PC-3 (cell line): ENCODE measurements around the gene CNGA2. TPM values are rescaled to one million over a fixed set of nuclear protein-coding genes. Genes with fewer than 3 reads are reported as not detected.

Experiments used
- ATAC-seq: fragments of 200-7000 bp; cut with Tn5 transposase; 2 replicates; pipeline ENCODE4 v1.9.1; 2020; ENCODE audit warnings: mild to moderate bottlenecking, moderate library complexity
- BruUV-seq: library from RNA; stranded (reverse); fragments of 400-500 nt; replicated peaks from 2 replicates; lab custom pipeline; 2021; lab: Mats Ljungman, UMichigan
- CTCF ChIA-PET: fragments of 300-600 bp; sonication (Branson Sonifier 250); formaldehyde crosslinking; loops from one replicate; lab custom pipeline; 2022; ENCODE audit warnings: antibody characterized with exemption; lab: Charles Lee
- POLR2A ChIA-PET: fragments of 300-600 bp; sonication (Branson Sonifier 250); formaldehyde crosslinking; loops from one replicate; lab custom pipeline; 2022; ENCODE audit warnings: antibody characterized with exemption; ENCODE audit not compliant: unreplicated experiment; lab: Charles Lee
- DNase-seq: peaks from one replicate; pipeline ENCODE4 v3.0.0-alpha.2; 2015
- H2AFZ ChIP-seq: fragments of 300-600 bp; sonication (generic); 2 replicates; pipeline ENCODE4 v1.6.0; 2016; ENCODE audit warnings: antibody characterized with exemption, low read length
- H3F3A ChIP-seq: fragments of 300-600 bp; sonication (generic); one replicate; pipeline ENCODE4 v1.6.0; 2017; ENCODE audit warnings: antibody characterized with exemption, low read length, control low read depth, mild to moderate bottlenecking; ENCODE audit not compliant: unreplicated experiment
- H3K27ac ChIP-seq: fragments of 300-600 bp; sonication (generic); 2 replicates; pipeline ENCODE4 v1.5.1; 2016; ENCODE audit warnings: mild to moderate bottlenecking, low read length
- H3K27me3 ChIP-seq: fragments of 300-600 bp; sonication (generic); 2 replicates; pipeline ENCODE4 v1.6.1; 2016; ENCODE audit warnings: low read length, mixed read lengths
- H3K36me3 ChIP-seq: fragments of 300-600 bp; sonication (generic); 2 replicates; pipeline ENCODE4 v1.6.1; 2016; ENCODE audit warnings: low read depth, mixed run types, low read length, mixed read lengths
- H3K4me1 ChIP-seq: fragments of 300-600 bp; sonication (generic); 2 replicates; pipeline ENCODE4 v1.5.1; 2016; ENCODE audit warnings: low read length; ENCODE audit not compliant: insufficient read depth
- H3K4me2 ChIP-seq: fragments of 300-600 bp; sonication (generic); 2 replicates; pipeline ENCODE4 v1.6.0; 2016; ENCODE audit warnings: low read length
- H3K4me3 ChIP-seq: fragments of 300-600 bp; sonication (generic); 2 replicates; pipeline ENCODE4 v1.5.1; 2016; ENCODE audit warnings: mild to moderate bottlenecking, low read length, mixed read lengths
- H3K79me2 ChIP-seq: fragments of 300-600 bp; sonication (generic); 2 replicates; pipeline ENCODE4 v1.6.1; 2017; ENCODE audit warnings: low read length, mixed read lengths
- H3K9ac ChIP-seq: fragments of 300-600 bp; sonication (generic); 2 replicates; pipeline ENCODE4 v1.6.0; 2016; ENCODE audit warnings: mild to moderate bottlenecking, low read length
- H3K9me2 ChIP-seq: fragments of 300-600 bp; sonication (generic); replicated peaks from 2 replicates; pipeline ENCODE4 v1.6.1; 2016; ENCODE audit warnings: mixed run types, low read length, mixed read lengths
- H3K9me3 ChIP-seq: fragments of 300-600 bp; sonication (generic); 2 replicates; pipeline ENCODE4 v1.6.1; 2016; ENCODE audit warnings: low read length, mixed read lengths
- H4K20me1 ChIP-seq: fragments of 300-600 bp; sonication (generic); 2 replicates; pipeline ENCODE4 v1.6.1; 2016; ENCODE audit warnings: low read length, mixed read lengths
- EZH2 ChIP-seq: fragments of 300-600 bp; sonication (generic); IDR thresholded peaks from one replicate; pipeline ENCODE4 v1.6.1; 2017; ENCODE audit warnings: antibody characterized with exemption, mild to moderate bottlenecking, low read length; ENCODE audit not compliant: unreplicated experiment
- EZH2phosphoT487 ChIP-seq: fragments of 300-600 bp; sonication (generic); IDR thresholded peaks from 2 replicates; pipeline ENCODE4 v1.6.1; 2018; ENCODE audit warnings: mild to moderate bottlenecking, antibody characterized with exemption, low read length, borderline replicate concordance
- intact Hi-C: fragments of 100-400 bp; cut with micrococcal nuclease; formaldehyde crosslinking; loops from 2 replicates; pipeline ENCODE4 v1.9.0; 2023
- total RNA-seq: library from RNA; depleted of rRNA; stranded (reverse); fragments of >200 nt; gene quantifications from 2 replicates; pipeline ENCODE4 v1.2.3, GENCODE V29; 2014
- TF ChIP-seq, protein P1 (sequence below): fragments of 300-600 bp; sonication (generic); conservative IDR thresholded peaks from 2 replicates; pipeline ENCODE4 v1.5.1; 2017; ENCODE audit warnings: antibody characterized with exemption, low read depth, mild to moderate bottlenecking, low read length

Gene CNGA2
- total RNA-seq, 1 experiment from 2014 or later, result not detected

DNA sequence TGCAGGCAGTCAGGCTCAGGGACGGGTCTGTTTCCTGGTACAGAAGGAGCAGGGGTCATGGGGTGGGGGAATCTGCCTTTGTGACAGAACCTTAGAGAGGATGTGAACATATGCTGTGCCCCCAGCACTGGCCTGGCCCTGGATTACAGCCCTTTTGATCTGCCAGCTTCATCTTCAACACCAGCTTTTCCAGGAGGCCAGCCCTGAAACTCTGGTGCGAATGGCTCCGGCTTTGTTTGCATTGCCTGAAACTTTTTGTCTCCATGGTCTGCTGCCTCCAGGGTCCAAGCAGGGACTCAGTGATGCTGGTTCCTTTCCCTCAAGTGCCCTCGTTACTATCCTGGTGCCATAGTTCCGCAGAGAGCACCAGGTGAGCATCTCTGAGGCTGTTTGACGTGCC lies 2.1 kb downstream of the CNGA2 start:
- Histone ChIP-seq H2AFZ (no peak overlapping the region), H3K27me3 (no peaks in the 10 kb centered on the region), H3K27ac (no peak overlapping the region), H3K4me1 (no peaks in the 10 kb centered on the region), H3K4me3 (no peak overlapping the region), H3K79me2 (no peaks in the 10 kb centered on the region), H4K20me1 (no peaks in the 10 kb centered on the region), H3K4me2 (no peak overlapping the region), H3K9me2 (no peaks in the 10 kb centered on the region), H3K9ac (no peak overlapping the region), H3K9me3 (no peaks in the 10 kb centered on the region), H3F3A (no peaks in the 10 kb centered on the region), H3K36me3 (no peaks in the 10 kb centered on the region)
- BruUV-seq, result no TSS peak
- no peak for ATAC-seq
- DNase-seq, result no peak
- CTCF ChIA-PET, result no interaction called here
- intact Hi-C loops, result no loop called here
- POLR2A ChIA-PET, result no interaction called here
- TF ChIP-seq, protein P1, sequence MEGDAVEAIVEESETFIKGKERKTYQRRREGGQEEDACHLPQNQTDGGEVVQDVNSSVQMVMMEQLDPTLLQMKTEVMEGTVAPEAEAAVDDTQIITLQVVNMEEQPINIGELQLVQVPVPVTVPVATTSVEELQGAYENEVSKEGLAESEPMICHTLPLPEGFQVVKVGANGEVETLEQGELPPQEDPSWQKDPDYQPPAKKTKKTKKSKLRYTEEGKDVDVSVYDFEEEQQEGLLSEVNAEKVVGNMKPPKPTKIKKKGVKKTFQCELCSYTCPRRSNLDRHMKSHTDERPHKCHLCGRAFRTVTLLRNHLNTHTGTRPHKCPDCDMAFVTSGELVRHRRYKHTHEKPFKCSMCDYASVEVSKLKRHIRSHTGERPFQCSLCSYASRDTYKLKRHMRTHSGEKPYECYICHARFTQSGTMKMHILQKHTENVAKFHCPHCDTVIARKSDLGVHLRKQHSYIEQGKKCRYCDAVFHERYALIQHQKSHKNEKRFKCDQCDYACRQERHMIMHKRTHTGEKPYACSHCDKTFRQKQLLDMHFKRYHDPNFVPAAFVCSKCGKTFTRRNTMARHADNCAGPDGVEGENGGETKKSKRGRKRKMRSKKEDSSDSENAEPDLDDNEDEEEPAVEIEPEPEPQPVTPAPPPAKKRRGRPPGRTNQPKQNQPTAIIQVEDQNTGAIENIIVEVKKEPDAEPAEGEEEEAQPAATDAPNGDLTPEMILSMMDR, result no peak
- no peak for TF ChIP-seq EZH2phosphoT487
- TF ChIP-seq EZH2, result no peak

GRCh38 chrX:151737494-151737893 lies 2.9 kb downstream of the CNGA2 start:
- CTCF ChIA-PET, result no interaction called here
- no peak for ATAC-seq

GRCh38 chrX:151738751-151739150 lies 4.2 kb downstream of the CNGA2 start:
- no peaks in the 10 kb centered on the region for H3K9me2 ChIP-seq
- H3K4me1 ChIP-seq, result no peaks in the 10 kb centered on the region
- ATAC-seq (no peak), DNase-seq (no peak)
- intact Hi-C loops, result no loop called here
- H4K20me1 ChIP-seq, result no peaks in the 10 kb centered on the region
- no peaks in the 10 kb centered on the region for H3F3A ChIP-seq
- no peaks in the 10 kb centered on the region for H3K9me3 ChIP-seq
- TF ChIP-seq, protein P1, result no peak
- TF ChIP-seq EZH2, result no peak
- no peak for TF ChIP-seq EZH2phosphoT487
- no peaks in the 10 kb centered on the region for H3K27me3 ChIP-seq
- H3K27ac ChIP-seq, result no peak overlapping the region
- BruUV-seq, result no TSS peak
- POLR2A ChIA-PET, result no interaction called here
- no peaks in the 10 kb centered on the region for H3K36me3 ChIP-seq
- no peak overlapping the region for H3K9ac ChIP-seq
- no peak overlapping the region for H3K4me3 ChIP-seq
- CTCF ChIA-PET, result no interaction called here
- no peak overlapping the region for H2AFZ ChIP-seq
- H3K79me2 ChIP-seq, result no peaks in the 10 kb centered on the region
- no peak overlapping the region for H3K4me2 ChIP-seq

More at GRCh38 chrX:151737494-151737893, 2.9 kb downstream of the CNGA2 start:
- Histone ChIP-seq H3K4me3 (no peak overlapping the region), H3F3A (no peaks in the 10 kb centered on the region), H4K20me1 (no peaks in the 10 kb centered on the region), H3K9me2 (no peaks in the 10 kb centered on the region), H3K9ac (no peak overlapping the region), H3K27ac (no peak overlapping the region), H3K4me1 (no peaks in the 10 kb centered on the region), H3K79me2 (no peaks in the 10 kb centered on the region), H3K36me3 (no peaks in the 10 kb centered on the region), H3K9me3 (no peaks in the 10 kb centered on the region), H3K27me3 (no peaks in the 10 kb centered on the region), H2AFZ (no peak overlapping the region), H3K4me2 (no peak overlapping the region)
- BruUV-seq, result no TSS peak
- POLR2A ChIA-PET, result no interaction called here
- intact Hi-C loops, result no loop called here
- TF ChIP-seq EZH2, result no peak
- TF ChIP-seq, protein P1, result no peak
- no peak for DNase-seq
